WTC11 (cell line): ENCODE measurements around the gene MRAS. TPM values are rescaled to one million over a fixed set of nuclear protein-coding genes. Genes with fewer than 3 reads are reported as not detected.
A peak's percentile ranks its signal among the peaks of the same experiment; 100 is the strongest.

Experiments
- ATAC-seq: fragments of 200-7000 bp; cut with Tn5 transposase; 2 replicates; pipeline ENCODE4 v1.10.0; 2021; ENCODE audit warnings: mild to moderate bottlenecking, moderate library complexity
- CTCF ChIA-PET: fragments of 300-600 bp; sonication (Branson Sonifier 250); formaldehyde crosslinking; loops from one replicate; lab custom pipeline; 2021; ENCODE audit warnings: antibody characterized with exemption; lab: Charles Lee
- POLR2A ChIA-PET: fragments of 350-600 bp; sonication (Branson Sonifier 250); formaldehyde crosslinking; loops from one replicate; lab custom pipeline; 2021; ENCODE audit warnings: antibody characterized with exemption; lab: Charles Lee
- DNase-seq: peaks from one replicate; pipeline ENCODE4 v3.0.0; 2021; ENCODE audit warnings: low spot score
- H3K27ac Mint-ChIP-seq: 2 replicates; pipeline ENCODE4 v1.8.0; 2021; ENCODE audit warnings: mixed read lengths
- H3K27me3 Mint-ChIP-seq: 2 replicates; pipeline ENCODE4 v1.8.0; 2021; ENCODE audit warnings: low read depth, mild to moderate bottlenecking, moderate library complexity, mixed read lengths
- H3K36me3 Mint-ChIP-seq: 2 replicates; pipeline ENCODE4 v1.8.0; 2021; ENCODE audit warnings: mixed read lengths
- H3K4me1 Mint-ChIP-seq: 2 replicates; pipeline ENCODE4 v1.8.0; 2022; ENCODE audit warnings: mixed read lengths
- H3K4me3 Mint-ChIP-seq: 2 replicates; pipeline ENCODE4 v1.8.0; 2021; ENCODE audit warnings: mild to moderate bottlenecking, moderate library complexity, mixed read lengths
- H3K9me3 Mint-ChIP-seq: 2 replicates; pipeline ENCODE4 v1.8.0; 2021; ENCODE audit warnings: mixed read lengths
- FOXJ3 ChIP-seq: sonication (generic); formaldehyde crosslinking; IDR thresholded peaks from 2 replicates; pipeline ENCODE4 v1.9.0; 2021; ENCODE audit warnings: missing genetic modification reagents, mild to moderate bottlenecking, borderline replicate concordance
- PRRX2 ChIP-seq: fragments of 250-450 bp; sonication (Bioruptor Pico); IDR thresholded peaks from 2 replicates; pipeline ENCODE4 v1.8.0; 2021; ENCODE audit warnings: mild to moderate bottlenecking
- RORB ChIP-seq: fragments of 250-450 bp; sonication (Bioruptor Pico); IDR thresholded peaks from 2 replicates; pipeline ENCODE4 v1.9.0; 2021; ENCODE audit warnings: mild to moderate bottlenecking
- total RNA-seq: library from RNA; stranded (reverse); gene quantifications from 3 replicates; pipeline ENCODE4 v1.2.3, GENCODE V29; 2021
- TF ChIP-seq, protein P1 (sequence below): sonication (generic); formaldehyde crosslinking; IDR thresholded peaks from 2 replicates; pipeline ENCODE4 v1.8.0; 2023; ENCODE audit warnings: mild to moderate bottlenecking, missing genetic modification reagents
- TF ChIP-seq, protein P2 (sequence below): fragments of 250-450 bp; sonication (Bioruptor Pico); IDR thresholded peaks from 2 replicates; pipeline ENCODE4 v2.1.2; 2022; ENCODE audit warnings: mild to moderate bottlenecking, moderate library complexity
- TF ChIP-seq, protein P3 (sequence below): sonication (generic); formaldehyde crosslinking; IDR thresholded peaks from 2 replicates; pipeline ENCODE4 v1.8.0; 2023; ENCODE audit warnings: missing genetic modification reagents, mild to moderate bottlenecking, borderline replicate concordance
- TF ChIP-seq, protein P4 (sequence below): fragments of 250-450 bp; sonication (Bioruptor Pico); IDR thresholded peaks from 2 replicates; pipeline ENCODE4 v1.9.0; 2021; ENCODE audit warnings: mild to moderate bottlenecking, borderline replicate concordance
- TF ChIP-seq, protein P5 (sequence below): sonication (generic); formaldehyde crosslinking; IDR thresholded peaks from 2 replicates; pipeline ENCODE4 v1.8.0; 2022; ENCODE audit warnings: mild to moderate bottlenecking, missing genetic modification reagents
- TF ChIP-seq, protein P6 (sequence below): sonication (generic); formaldehyde crosslinking; IDR thresholded peaks from 2 replicates; pipeline ENCODE4 v1.8.1; 2022; ENCODE audit warnings: low read depth, mild to moderate bottlenecking, moderate library complexity, missing genetic modification reagents, borderline replicate concordance
- TF ChIP-seq, protein P7 (sequence below): sonication (generic); formaldehyde crosslinking; IDR thresholded peaks from 2 replicates; pipeline ENCODE4 v1.8.1; 2023; ENCODE audit warnings: mild to moderate bottlenecking, missing genetic modification reagents, moderate library complexity

MRAS gene
- total RNA-seq, 1 experiment from 2014 or later, result 14.8 TPM

DNA sequence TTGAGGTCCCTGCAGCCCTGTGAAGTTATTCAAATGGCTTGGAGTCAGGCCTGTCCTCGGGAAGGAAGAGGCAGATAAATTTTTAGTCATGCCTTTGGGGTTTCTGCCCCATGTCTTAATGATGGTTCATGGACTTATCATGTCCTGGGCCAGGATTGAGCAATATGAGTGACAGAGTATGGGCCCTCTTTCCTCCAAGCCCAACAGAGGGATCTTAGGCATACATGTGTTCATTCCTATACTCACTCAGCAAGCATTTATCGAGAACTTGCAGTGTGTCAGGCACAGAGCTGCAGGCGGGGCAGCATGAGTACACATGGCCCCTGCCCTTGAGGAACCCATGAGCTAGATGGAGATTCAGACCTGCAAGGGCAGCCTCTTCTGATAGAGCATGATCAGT lies 92.2 kb downstream of the MRAS start:
- H3K4me1 Mint-ChIP-seq, result peaks cover 13% of the 10 kb centered on the region
- no peaks in the 10 kb centered on the region for H3K36me3 Mint-ChIP-seq
- peaks cover 23% of the 10 kb centered on the region for H3K27me3 Mint-ChIP-seq
- no peaks in the 10 kb centered on the region for H3K9me3 Mint-ChIP-seq
- ChIA-PET POLR2A (no interaction called here), CTCF (interaction anchor here (2.7 to 3.3 kb wide), 2 partner anchors 10 to 23 kb away, joined by 8 to 17 read pairs; no protein-coding TSS in a partner anchor)
- no peak overlapping the region for H3K4me3 Mint-ChIP-seq
- ATAC-seq, result no peak
- DNase-seq, result no peak
- no peak overlapping the region for H3K27ac Mint-ChIP-seq
- TF ChIP-seq FOXJ3 (no peak), RORB (no peak)
- TF ChIP-seq, protein P1, sequence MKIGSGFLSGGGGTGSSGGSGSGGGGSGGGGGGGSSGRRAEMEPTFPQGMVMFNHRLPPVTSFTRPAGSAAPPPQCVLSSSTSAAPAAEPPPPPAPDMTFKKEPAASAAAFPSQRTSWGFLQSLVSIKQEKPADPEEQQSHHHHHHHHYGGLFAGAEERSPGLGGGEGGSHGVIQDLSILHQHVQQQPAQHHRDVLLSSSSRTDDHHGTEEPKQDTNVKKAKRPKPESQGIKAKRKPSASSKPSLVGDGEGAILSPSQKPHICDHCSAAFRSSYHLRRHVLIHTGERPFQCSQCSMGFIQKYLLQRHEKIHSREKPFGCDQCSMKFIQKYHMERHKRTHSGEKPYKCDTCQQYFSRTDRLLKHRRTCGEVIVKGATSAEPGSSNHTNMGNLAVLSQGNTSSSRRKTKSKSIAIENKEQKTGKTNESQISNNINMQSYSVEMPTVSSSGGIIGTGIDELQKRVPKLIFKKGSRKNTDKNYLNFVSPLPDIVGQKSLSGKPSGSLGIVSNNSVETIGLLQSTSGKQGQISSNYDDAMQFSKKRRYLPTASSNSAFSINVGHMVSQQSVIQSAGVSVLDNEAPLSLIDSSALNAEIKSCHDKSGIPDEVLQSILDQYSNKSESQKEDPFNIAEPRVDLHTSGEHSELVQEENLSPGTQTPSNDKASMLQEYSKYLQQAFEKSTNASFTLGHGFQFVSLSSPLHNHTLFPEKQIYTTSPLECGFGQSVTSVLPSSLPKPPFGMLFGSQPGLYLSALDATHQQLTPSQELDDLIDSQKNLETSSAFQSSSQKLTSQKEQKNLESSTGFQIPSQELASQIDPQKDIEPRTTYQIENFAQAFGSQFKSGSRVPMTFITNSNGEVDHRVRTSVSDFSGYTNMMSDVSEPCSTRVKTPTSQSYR (CRISPR knock-in tag), result no peak
- TF ChIP-seq, protein P2, sequence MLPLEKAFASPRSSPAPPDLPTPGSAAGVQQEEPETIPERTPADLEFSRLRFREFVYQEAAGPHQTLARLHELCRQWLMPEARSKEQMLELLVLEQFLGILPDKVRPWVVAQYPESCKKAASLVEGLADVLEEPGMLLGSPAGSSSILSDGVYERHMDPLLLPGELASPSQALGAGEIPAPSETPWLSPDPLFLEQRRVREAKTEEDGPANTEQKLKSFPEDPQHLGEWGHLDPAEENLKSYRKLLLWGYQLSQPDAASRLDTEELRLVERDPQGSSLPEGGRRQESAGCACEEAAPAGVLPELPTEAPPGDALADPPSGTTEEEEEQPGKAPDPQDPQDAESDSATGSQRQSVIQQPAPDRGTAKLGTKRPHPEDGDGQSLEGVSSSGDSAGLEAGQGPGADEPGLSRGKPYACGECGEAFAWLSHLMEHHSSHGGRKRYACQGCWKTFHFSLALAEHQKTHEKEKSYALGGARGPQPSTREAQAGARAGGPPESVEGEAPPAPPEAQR (CRISPR knock-in tag), result no peak
- TF ChIP-seq, protein P3, sequence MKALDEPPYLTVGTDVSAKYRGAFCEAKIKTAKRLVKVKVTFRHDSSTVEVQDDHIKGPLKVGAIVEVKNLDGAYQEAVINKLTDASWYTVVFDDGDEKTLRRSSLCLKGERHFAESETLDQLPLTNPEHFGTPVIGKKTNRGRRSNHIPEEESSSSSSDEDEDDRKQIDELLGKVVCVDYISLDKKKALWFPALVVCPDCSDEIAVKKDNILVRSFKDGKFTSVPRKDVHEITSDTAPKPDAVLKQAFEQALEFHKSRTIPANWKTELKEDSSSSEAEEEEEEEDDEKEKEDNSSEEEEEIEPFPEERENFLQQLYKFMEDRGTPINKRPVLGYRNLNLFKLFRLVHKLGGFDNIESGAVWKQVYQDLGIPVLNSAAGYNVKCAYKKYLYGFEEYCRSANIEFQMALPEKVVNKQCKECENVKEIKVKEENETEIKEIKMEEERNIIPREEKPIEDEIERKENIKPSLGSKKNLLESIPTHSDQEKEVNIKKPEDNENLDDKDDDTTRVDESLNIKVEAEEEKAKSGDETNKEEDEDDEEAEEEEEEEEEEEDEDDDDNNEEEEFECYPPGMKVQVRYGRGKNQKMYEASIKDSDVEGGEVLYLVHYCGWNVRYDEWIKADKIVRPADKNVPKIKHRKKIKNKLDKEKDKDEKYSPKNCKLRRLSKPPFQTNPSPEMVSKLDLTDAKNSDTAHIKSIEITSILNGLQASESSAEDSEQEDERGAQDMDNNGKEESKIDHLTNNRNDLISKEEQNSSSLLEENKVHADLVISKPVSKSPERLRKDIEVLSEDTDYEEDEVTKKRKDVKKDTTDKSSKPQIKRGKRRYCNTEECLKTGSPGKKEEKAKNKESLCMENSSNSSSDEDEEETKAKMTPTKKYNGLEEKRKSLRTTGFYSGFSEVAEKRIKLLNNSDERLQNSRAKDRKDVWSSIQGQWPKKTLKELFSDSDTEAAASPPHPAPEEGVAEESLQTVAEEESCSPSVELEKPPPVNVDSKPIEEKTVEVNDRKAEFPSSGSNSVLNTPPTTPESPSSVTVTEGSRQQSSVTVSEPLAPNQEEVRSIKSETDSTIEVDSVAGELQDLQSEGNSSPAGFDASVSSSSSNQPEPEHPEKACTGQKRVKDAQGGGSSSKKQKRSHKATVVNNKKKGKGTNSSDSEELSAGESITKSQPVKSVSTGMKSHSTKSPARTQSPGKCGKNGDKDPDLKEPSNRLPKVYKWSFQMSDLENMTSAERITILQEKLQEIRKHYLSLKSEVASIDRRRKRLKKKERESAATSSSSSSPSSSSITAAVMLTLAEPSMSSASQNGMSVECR (CRISPR knock-in tag), result no peak
- TF ChIP-seq, protein P4, sequence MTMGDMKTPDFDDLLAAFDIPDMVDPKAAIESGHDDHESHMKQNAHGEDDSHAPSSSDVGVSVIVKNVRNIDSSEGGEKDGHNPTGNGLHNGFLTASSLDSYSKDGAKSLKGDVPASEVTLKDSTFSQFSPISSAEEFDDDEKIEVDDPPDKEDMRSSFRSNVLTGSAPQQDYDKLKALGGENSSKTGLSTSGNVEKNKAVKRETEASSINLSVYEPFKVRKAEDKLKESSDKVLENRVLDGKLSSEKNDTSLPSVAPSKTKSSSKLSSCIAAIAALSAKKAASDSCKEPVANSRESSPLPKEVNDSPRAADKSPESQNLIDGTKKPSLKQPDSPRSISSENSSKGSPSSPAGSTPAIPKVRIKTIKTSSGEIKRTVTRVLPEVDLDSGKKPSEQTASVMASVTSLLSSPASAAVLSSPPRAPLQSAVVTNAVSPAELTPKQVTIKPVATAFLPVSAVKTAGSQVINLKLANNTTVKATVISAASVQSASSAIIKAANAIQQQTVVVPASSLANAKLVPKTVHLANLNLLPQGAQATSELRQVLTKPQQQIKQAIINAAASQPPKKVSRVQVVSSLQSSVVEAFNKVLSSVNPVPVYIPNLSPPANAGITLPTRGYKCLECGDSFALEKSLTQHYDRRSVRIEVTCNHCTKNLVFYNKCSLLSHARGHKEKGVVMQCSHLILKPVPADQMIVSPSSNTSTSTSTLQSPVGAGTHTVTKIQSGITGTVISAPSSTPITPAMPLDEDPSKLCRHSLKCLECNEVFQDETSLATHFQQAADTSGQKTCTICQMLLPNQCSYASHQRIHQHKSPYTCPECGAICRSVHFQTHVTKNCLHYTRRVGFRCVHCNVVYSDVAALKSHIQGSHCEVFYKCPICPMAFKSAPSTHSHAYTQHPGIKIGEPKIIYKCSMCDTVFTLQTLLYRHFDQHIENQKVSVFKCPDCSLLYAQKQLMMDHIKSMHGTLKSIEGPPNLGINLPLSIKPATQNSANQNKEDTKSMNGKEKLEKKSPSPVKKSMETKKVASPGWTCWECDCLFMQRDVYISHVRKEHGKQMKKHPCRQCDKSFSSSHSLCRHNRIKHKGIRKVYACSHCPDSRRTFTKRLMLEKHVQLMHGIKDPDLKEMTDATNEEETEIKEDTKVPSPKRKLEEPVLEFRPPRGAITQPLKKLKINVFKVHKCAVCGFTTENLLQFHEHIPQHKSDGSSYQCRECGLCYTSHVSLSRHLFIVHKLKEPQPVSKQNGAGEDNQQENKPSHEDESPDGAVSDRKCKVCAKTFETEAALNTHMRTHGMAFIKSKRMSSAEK (CRISPR knock-in tag), result no peak
- TF ChIP-seq, protein P5, sequence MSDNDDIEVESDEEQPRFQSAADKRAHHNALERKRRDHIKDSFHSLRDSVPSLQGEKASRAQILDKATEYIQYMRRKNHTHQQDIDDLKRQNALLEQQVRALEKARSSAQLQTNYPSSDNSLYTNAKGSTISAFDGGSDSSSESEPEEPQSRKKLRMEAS, result no peak
- TF ChIP-seq, protein P6, sequence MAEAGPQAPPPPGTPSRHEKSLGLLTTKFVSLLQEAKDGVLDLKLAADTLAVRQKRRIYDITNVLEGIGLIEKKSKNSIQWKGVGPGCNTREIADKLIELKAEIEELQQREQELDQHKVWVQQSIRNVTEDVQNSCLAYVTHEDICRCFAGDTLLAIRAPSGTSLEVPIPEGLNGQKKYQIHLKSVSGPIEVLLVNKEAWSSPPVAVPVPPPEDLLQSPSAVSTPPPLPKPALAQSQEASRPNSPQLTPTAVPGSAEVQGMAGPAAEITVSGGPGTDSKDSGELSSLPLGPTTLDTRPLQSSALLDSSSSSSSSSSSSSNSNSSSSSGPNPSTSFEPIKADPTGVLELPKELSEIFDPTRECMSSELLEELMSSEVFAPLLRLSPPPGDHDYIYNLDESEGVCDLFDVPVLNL (CRISPR knock-in tag), result no peak

DNA sequence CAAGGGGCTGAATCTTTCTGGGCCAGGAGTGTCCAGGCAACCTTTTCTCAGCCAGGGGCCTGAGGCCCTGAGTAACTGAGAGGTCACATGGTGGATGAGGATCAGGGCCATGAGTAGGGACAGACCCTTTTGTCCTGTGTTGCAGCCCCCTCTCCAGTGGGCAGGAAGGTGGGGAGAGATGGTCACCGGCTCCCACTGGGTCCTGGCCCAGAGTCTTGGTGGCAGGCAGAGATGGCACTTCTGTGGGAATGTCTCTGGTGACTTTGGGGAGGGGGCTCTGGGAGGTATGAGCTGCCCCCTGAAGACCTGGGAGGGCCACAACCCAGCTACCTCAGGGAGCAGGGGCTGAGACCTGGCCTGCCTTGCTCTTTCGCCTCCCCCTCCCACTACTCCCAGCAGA lies 92.9 kb downstream of the MRAS start:
- CTCF ChIA-PET, result interaction anchor here (0.7 to 3.3 kb wide), 3 partner anchors 10 to 474 kb away, joined by 3 to 17 read pairs (median 8); no protein-coding TSS in a partner anchor
- Mint-ChIP-seq H3K27ac (no peak overlapping the region), H3K27me3 (peaks cover 16% of the 10 kb centered on the region)

More for the DNA sequence above, 92.9 kb downstream of the MRAS start:
- peaks cover 6% of the 10 kb centered on the region for H3K4me1 Mint-ChIP-seq
- TF ChIP-seq, protein P7, sequence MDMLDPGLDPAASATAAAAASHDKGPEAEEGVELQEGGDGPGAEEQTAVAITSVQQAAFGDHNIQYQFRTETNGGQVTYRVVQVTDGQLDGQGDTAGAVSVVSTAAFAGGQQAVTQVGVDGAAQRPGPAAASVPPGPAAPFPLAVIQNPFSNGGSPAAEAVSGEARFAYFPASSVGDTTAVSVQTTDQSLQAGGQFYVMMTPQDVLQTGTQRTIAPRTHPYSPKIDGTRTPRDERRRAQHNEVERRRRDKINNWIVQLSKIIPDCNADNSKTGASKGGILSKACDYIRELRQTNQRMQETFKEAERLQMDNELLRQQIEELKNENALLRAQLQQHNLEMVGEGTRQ (CRISPR knock-in tag), result peak; percentile 16; the same call in 1 of the 2 replicates
- no peak for TF ChIP-seq PRRX2 (CRISPR knock-in tag)
- no peak overlapping the region for H3K4me3 Mint-ChIP-seq
- POLR2A ChIA-PET, result no interaction called here
- no peaks in the 10 kb centered on the region for H3K9me3 Mint-ChIP-seq
- no peaks in the 10 kb centered on the region for H3K36me3 Mint-ChIP-seq
- ATAC-seq, result no peak
- DNase-seq, result no peak
